Muscle of arm (tissue), 12 donors: Measurements from ENCODE around the gene OLFML2B. TPM values are rescaled to one million over a fixed set of nuclear protein-coding genes. Genes with fewer than 3 reads are reported as not detected.
A peak's percentile ranks its signal among the peaks of the same experiment; 100 is the strongest.
"Not testable (repeated sequence)": the region's sequence is repeated elsewhere in the genome, so short reads cannot be mapped to it uniquely, and the experiment has no call there.

Experiments
- DNase-seq: peaks from one replicate; pipeline ENCODE4 v3.0.0-alpha.2; 2013
- polyA plus RNA-seq, 12 donors: library from polyadenylated mRNA; unstranded; fragments of 120-200 nt; gene quantifications; one replicate each; pipeline ENCODE4 v1.2.1, GENCODE V29; 2013; ENCODE audit not compliant: insufficient read length in 12 of 12

Gene OLFML2B
- polyA plus RNA-seq, 12 donors, result 62.2 to 129 (median 99.8) TPM; not detected in 1

GRCh38 chr1:162040657-162041056 is 17.0 kb upstream of the OLFML2B start:
- DNase-seq, result no peak

GRCh38 chr1:162040001-162040400 is 16.3 kb upstream of the OLFML2B start:
- no peak for DNase-seq

GRCh38 chr1:162038624-162039023 is 15.0 kb upstream of the OLFML2B start:
- no peak for DNase-seq

- DNase-seq, result no peak
These were observed 12.5 kb upstream of the OLFML2B start for GRCh38 chr1:162036163-162036562.

- DNase-seq, result no peak
These were observed 11.6 kb upstream of the OLFML2B start for GRCh38 chr1:162035241-162035640.

- DNase-seq, result no peak
These were observed 9.8 kb upstream of the OLFML2B start for GRCh38 chr1:162033428-162033827.

GRCh38 chr1:162030759-162031280 is 7.2 kb upstream of the OLFML2B start:
- no peak for DNase-seq

GRCh38 chr1:162029157-162029556 is 5.5 kb upstream of the OLFML2B start:
- no peak for DNase-seq

GRCh38 chr1:162028726-162029125 is 5.1 kb upstream of the OLFML2B start:
- DNase-seq, result no peak

- DNase-seq, result no peak
These were observed 3.2 kb upstream of the OLFML2B start for GRCh38 chr1:162026881-162027280.

GRCh38 chr1:162025541-162025940 is 1.9 kb upstream of the OLFML2B start:
- no peak for DNase-seq

GRCh38 chr1:162023181-162023546 is 505 bp downstream of the OLFML2B start:
- no peak for DNase-seq

GRCh38 chr1:162022626-162023025 is 1.0 kb downstream of the OLFML2B start:
- DNase-seq, result no peak

GRCh38 chr1:162021124-162021523 is 2.5 kb downstream of the OLFML2B start:
- DNase-seq, result no peak

- peak; percentile 69 for DNase-seq
These were observed 3.5 kb downstream of the OLFML2B start for GRCh38 chr1:162020150-162020549.

- DNase-seq, result no peak
These were observed 4.2 kb downstream of the OLFML2B start for GRCh38 chr1:162019446-162019845.

GRCh38 chr1:162019006-162019405 is 4.7 kb downstream of the OLFML2B start:
- DNase-seq, result no peak

GRCh38 chr1:162018418-162018817 is 5.3 kb downstream of the OLFML2B start:
- no peak for DNase-seq

- not testable (repeated sequence) for DNase-seq
These were observed 5.9 kb downstream of the OLFML2B start for GRCh38 chr1:162017791-162018190.

GRCh38 chr1:162016631-162017030 is 7.0 kb downstream of the OLFML2B start:
- DNase-seq, result no peak

- no peak for DNase-seq
These were observed 8.5 kb downstream of the OLFML2B start for GRCh38 chr1:162015196-162015595.

GRCh38 chr1:162014202-162014601 is 9.5 kb downstream of the OLFML2B start:
- DNase-seq, result no peak

- no peak for DNase-seq
These were observed 10.4 kb downstream of the OLFML2B start for GRCh38 chr1:162013289-162013688.

GRCh38 chr1:162011337-162012012 is 12.2 kb downstream of the OLFML2B start:
- peak; percentile 51 for DNase-seq
